Measurements from ENCODE around the gene PKIB. TPM values are rescaled to one million over a fixed set of nuclear protein-coding genes. Genes with fewer than 3 reads are reported as not detected.

Gene PKIB
- total and polyA plus RNA-seq, 10 of the 15 experiments (the other 5 are each of a cell fraction or from before 2014, with no cell fraction given) = 0.20 to 1.8 (median 0.87) TPM

- no peak for ATAC-seq
- intact Hi-C loops (cut with micrococcal nuclease; ENCODE audit: unreplicated experiment) (no loop called here), in situ Hi-C loops (cut with MboI) (no loop called here)
- Histone ChIP-seq H3K4me3 (no peak overlapping the region), H3K4me2 (ENCODE audit: control insufficient read depth, insufficient read depth) (no peak overlapping the region), H3K4me1 (ENCODE audit: control insufficient read depth, insufficient read depth, low read length) (no peaks in the 10 kb centered on the region), H3K36me3 (ENCODE audit: control insufficient read depth in 2 of 2, insufficient read depth in 2 of 2, low read length in 1 of 2) (no peaks in the 10 kb centered on the region), H4K20me1 (ENCODE audit: control insufficient read depth, insufficient read depth) (no peaks in the 10 kb centered on the region), H3K9ac (ENCODE audit: control insufficient read depth, insufficient read depth, low read length) (no peak overlapping the region), H2AFZ (ENCODE audit: control insufficient read depth, low read depth, low read length) (no peak overlapping the region), H3K27ac (ENCODE audit: control insufficient read depth, insufficient read depth) (no peak overlapping the region), H3K27me3 (replicated peaks in 1 of 2; ENCODE audit: control insufficient read depth in 2 of 2, insufficient read depth in 2 of 2, low read length in 1 of 2) (no peaks in the 10 kb centered on the region), H3K9me3 (replicated peaks; ENCODE audit: control insufficient read depth, insufficient read depth, low read length) (no peaks in the 10 kb centered on the region), H3K79me2 (ENCODE audit: control insufficient read depth, insufficient read depth, low read length) (no peaks in the 10 kb centered on the region)
- RAD21 ChIA-PET (ENCODE audit: unreplicated experiment) = interaction anchor here (0.7 kb wide), 1 partner anchor 29 kb away, joined by 3 read pairs; no protein-coding TSS in a partner anchor
- no TSS peak for BruUV-seq (replicated peaks)
- CTCF ChIA-PET = interaction anchor here (1.0 to 1.9 kb wide), 2 partner anchors 13 to 45 kb away, joined by 3 to 7 read pairs; no protein-coding TSS in a partner anchor
- FAIRE-seq = no peak
- POLR2A ChIA-PET = no interaction called here
- SMC1A ChIA-PET (ENCODE audit: uncharacterized antibody, unreplicated experiment) = interaction anchor here (0.7 kb wide), 2 partner anchors 8 to 15 kb away, joined by 3 to 4 read pairs; no protein-coding TSS in a partner anchor
- no peak for DNase-seq (ENCODE audit: low read depth, low spot score)
- TF ChIP-seq EP300 (IDR thresholded peaks at IDR 0.05; ENCODE audit: borderline replicate concordance in 1 of 2, control insufficient read depth in 1 of 2, low read depth in 2 of 2, low read length in 2 of 2) (no peak), ELK1 (IDR thresholded peaks at IDR 0.05; ENCODE audit: low read depth, low read length) (no peak), ZNF274 (IDR thresholded peaks at IDR 0.05; ENCODE audit: insufficient read depth, insufficient read length) (no peak), PKNOX1 (IDR thresholded peaks at IDR 0.05) (no peak), ASH2L (IDR thresholded peaks at IDR 0.05; ENCODE audit: borderline replicate concordance, low read depth) (no peak), EGR1 (IDR thresholded peaks at IDR 0.05; ENCODE audit: borderline replicate concordance in 1 of 2, low read depth in 2 of 2, low read length in 2 of 2) (no peak), TBL1XR1 (IDR thresholded peaks at IDR 0.05; ENCODE audit: low read depth, low read length) (no peak), NR2C2 (IDR thresholded peaks at IDR 0.05; ENCODE audit: borderline replicate concordance, control insufficient read depth, insufficient read length, low read depth) (no peak), RELB (IDR thresholded peaks at IDR 0.05; ENCODE audit: low read depth) (no peak), ATF7 (IDR thresholded peaks at IDR 0.05; ENCODE audit: low read depth) (no peak), MYC (IDR thresholded peaks at IDR 0.05; ENCODE audit: insufficient read depth, insufficient read length, insufficient replicate concordance, low read length, severe bottlenecking) (no peak), TCF12 (IDR thresholded peaks at IDR 0.05; ENCODE audit: low read depth, low read length) (no peak), ZBTB40 (IDR thresholded peaks at IDR 0.05; ENCODE audit: borderline replicate concordance) (no peak)
- TF ChIP-seq, protein P1, sequence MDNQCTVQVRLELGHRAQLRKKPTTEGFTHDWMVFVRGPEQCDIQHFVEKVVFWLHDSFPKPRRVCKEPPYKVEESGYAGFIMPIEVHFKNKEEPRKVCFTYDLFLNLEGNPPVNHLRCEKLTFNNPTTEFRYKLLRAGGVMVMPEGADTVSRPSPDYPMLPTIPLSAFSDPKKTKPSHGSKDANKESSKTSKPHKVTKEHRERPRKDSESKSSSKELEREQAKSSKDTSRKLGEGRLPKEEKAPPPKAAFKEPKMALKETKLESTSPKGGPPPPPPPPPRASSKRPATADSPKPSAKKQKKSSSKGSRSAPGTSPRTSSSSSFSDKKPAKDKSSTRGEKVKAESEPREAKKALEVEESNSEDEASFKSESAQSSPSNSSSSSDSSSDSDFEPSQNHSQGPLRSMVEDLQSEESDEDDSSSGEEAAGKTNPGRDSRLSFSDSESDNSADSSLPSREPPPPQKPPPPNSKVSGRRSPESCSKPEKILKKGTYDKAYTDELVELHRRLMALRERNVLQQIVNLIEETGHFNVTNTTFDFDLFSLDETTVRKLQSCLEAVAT (IDR thresholded peaks at IDR 0.05) = no peak
Observed at GRCh38 chr6:122650403-122650802, 40.2 kb downstream of the PKIB start.

All from GM12878 (cell line).